Measurements from ENCODE around the gene RPLP2.

Gene RPLP2

GRCh38 chr11:766106-766935 is 43.4 kb upstream of the RPLP2 start:
- H3K9me3 ChIP-seq (ENCODE audit: control insufficient read depth in 2 of 2, low read length in 2 of 2): no peaks in the 10 kb centered on the region
- no peak overlapping the region for H3K27ac ChIP-seq (ENCODE audit: low read length)
- H3K4me1 ChIP-seq (ENCODE audit: control insufficient read depth, insufficient read depth, low read length): no peaks in the 10 kb centered on the region
- peaks cover 22 to 38% of the 10 kb centered on the region in 2 donors for H3K36me3 ChIP-seq (ENCODE audit: control insufficient read depth in 2 of 2, insufficient read depth in 2 of 2, low read length in 2 of 2)
- H3K27me3 ChIP-seq (ENCODE audit: control insufficient read depth in 1 of 2, insufficient read depth in 2 of 2, low read length in 2 of 2): no peaks in the 10 kb centered on the region
- H3K9ac ChIP-seq (ENCODE audit: low read length in 2 of 2): no peak overlapping the region
- H3K4me3 ChIP-seq (ENCODE audit: low read length in 2 of 2): no peak overlapping the region

- no peak overlapping the region for H3K9ac ChIP-seq (ENCODE audit: low read length in 2 of 2)
- H3K36me3 ChIP-seq (ENCODE audit: control insufficient read depth in 2 of 2, insufficient read depth in 2 of 2, low read length in 2 of 2): peaks cover 22 to 34% of the 10 kb centered on the region in 2 donors
- no peaks in the 10 kb centered on the region for H3K4me1 ChIP-seq (ENCODE audit: control insufficient read depth, insufficient read depth, low read length)
- H3K27me3 ChIP-seq (ENCODE audit: control insufficient read depth in 1 of 2, insufficient read depth in 2 of 2, low read length in 2 of 2): no peaks in the 10 kb centered on the region
- H3K9me3 ChIP-seq (ENCODE audit: control insufficient read depth in 2 of 2, low read length in 2 of 2): no peaks in the 10 kb centered on the region
- H3K4me3 ChIP-seq (ENCODE audit: low read length in 2 of 2): no peak overlapping the region
- no peak overlapping the region for H3K27ac ChIP-seq (ENCODE audit: low read length)
Measured at GRCh38 chr11:766936-767210, 42.9 kb upstream of the RPLP2 start.

GRCh38 chr11:767238-767637 is 42.5 kb upstream of the RPLP2 start:
- Histone ChIP-seq H3K4me1 (ENCODE audit: control insufficient read depth, insufficient read depth, low read length) (no peaks in the 10 kb centered on the region), H3K9ac (ENCODE audit: low read length in 2 of 2) (no peak overlapping the region), H3K36me3 (ENCODE audit: control insufficient read depth in 2 of 2, insufficient read depth in 2 of 2, low read length in 2 of 2) (peaks cover 22 to 33% of the 10 kb centered on the region in 2 donors), H3K27me3 (ENCODE audit: control insufficient read depth in 1 of 2, insufficient read depth in 2 of 2, low read length in 2 of 2) (no peaks in the 10 kb centered on the region), H3K27ac (ENCODE audit: low read length) (no peak overlapping the region), H3K4me3 (ENCODE audit: low read length in 2 of 2) (no peak overlapping the region), H3K9me3 (ENCODE audit: control insufficient read depth in 2 of 2, low read length in 2 of 2) (no peaks in the 10 kb centered on the region)

- Histone ChIP-seq H3K9ac (ENCODE audit: low read length in 2 of 2) (no peak overlapping the region), H3K27ac (ENCODE audit: low read length) (no peak overlapping the region), H3K36me3 (ENCODE audit: control insufficient read depth in 2 of 2, insufficient read depth in 2 of 2, low read length in 2 of 2) (peaks cover 13 to 20% of the 10 kb centered on the region in 2 donors)
Measured at GRCh38 chr11:769887-770641, 39.7 kb upstream of the RPLP2 start.

GRCh38 chr11:770642-771616 is 38.8 kb upstream of the RPLP2 start:
- Histone ChIP-seq H3K9me3 (ENCODE audit: control insufficient read depth in 2 of 2, low read length in 2 of 2) (no peaks in the 10 kb centered on the region), H3K4me3 (ENCODE audit: low read length in 2 of 2) (no peak overlapping the region), H3K36me3 (ENCODE audit: control insufficient read depth in 2 of 2, insufficient read depth in 2 of 2, low read length in 2 of 2) (peaks cover 13 to 19% of the 10 kb centered on the region in 2 donors), H3K27ac (ENCODE audit: low read length) (no peak overlapping the region), H3K4me1 (ENCODE audit: control insufficient read depth, insufficient read depth, low read length) (peaks cover 22% of the 10 kb centered on the region), H3K27me3 (ENCODE audit: control insufficient read depth in 1 of 2, insufficient read depth in 2 of 2, low read length in 2 of 2) (no peaks in the 10 kb centered on the region), H3K9ac (ENCODE audit: low read length in 2 of 2) (no peak overlapping the region)

More at GRCh38 chr11:769887-770641, 39.7 kb upstream of the RPLP2 start:
- Histone ChIP-seq H3K27me3 (ENCODE audit: control insufficient read depth in 1 of 2, insufficient read depth in 2 of 2, low read length in 2 of 2) (no peaks in the 10 kb centered on the region), H3K4me3 (ENCODE audit: low read length in 2 of 2) (no peak overlapping the region), H3K9me3 (ENCODE audit: control insufficient read depth in 2 of 2, low read length in 2 of 2) (no peaks in the 10 kb centered on the region), H3K4me1 (ENCODE audit: control insufficient read depth, insufficient read depth, low read length) (peaks cover 14% of the 10 kb centered on the region)

- H3K27me3 ChIP-seq (ENCODE audit: control insufficient read depth in 1 of 2, insufficient read depth in 2 of 2, low read length in 2 of 2): no peaks in the 10 kb centered on the region
- H3K4me3 ChIP-seq (ENCODE audit: low read length in 2 of 2): no peak overlapping the region
- H3K27ac ChIP-seq (ENCODE audit: low read length): no peak overlapping the region
- peaks cover 30% of the 10 kb centered on the region for H3K4me1 ChIP-seq (ENCODE audit: control insufficient read depth, insufficient read depth, low read length)
- H3K9ac ChIP-seq (ENCODE audit: low read length in 2 of 2): no peak overlapping the region
- peaks cover 7 to 17% of the 10 kb centered on the region in 2 donors for H3K36me3 ChIP-seq (ENCODE audit: control insufficient read depth in 2 of 2, insufficient read depth in 2 of 2, low read length in 2 of 2)
- no peaks in the 10 kb centered on the region for H3K9me3 ChIP-seq (ENCODE audit: control insufficient read depth in 2 of 2, low read length in 2 of 2)
Measured at GRCh38 chr11:771617-772204, 38.1 kb upstream of the RPLP2 start.

- peaks cover 6 to 11% of the 10 kb centered on the region in 2 donors for H3K36me3 ChIP-seq (ENCODE audit: control insufficient read depth in 2 of 2, insufficient read depth in 2 of 2, low read length in 2 of 2)
- H3K9ac ChIP-seq (ENCODE audit: low read length in 2 of 2): no peak overlapping the region
- no peaks in the 10 kb centered on the region for H3K27me3 ChIP-seq (ENCODE audit: control insufficient read depth in 1 of 2, insufficient read depth in 2 of 2, low read length in 2 of 2)
- peaks cover 32% of the 10 kb centered on the region for H3K4me1 ChIP-seq (ENCODE audit: control insufficient read depth, insufficient read depth, low read length)
- H3K9me3 ChIP-seq (ENCODE audit: control insufficient read depth in 2 of 2, low read length in 2 of 2): no peaks in the 10 kb centered on the region
- H3K27ac ChIP-seq (ENCODE audit: low read length): no peak overlapping the region
- no peak overlapping the region for H3K4me3 ChIP-seq (ENCODE audit: low read length in 2 of 2)
Measured at GRCh38 chr11:772429-773390, 37.1 kb upstream of the RPLP2 start.

- Histone ChIP-seq H3K9ac (ENCODE audit: low read length in 2 of 2) (no peak overlapping the region), H3K4me1 (ENCODE audit: control insufficient read depth, insufficient read depth, low read length) (peaks cover 38% of the 10 kb centered on the region), H3K9me3 (ENCODE audit: control insufficient read depth in 2 of 2, low read length in 2 of 2) (no peaks in the 10 kb centered on the region), H3K27me3 (ENCODE audit: control insufficient read depth in 1 of 2, insufficient read depth in 2 of 2, low read length in 2 of 2) (no peaks in the 10 kb centered on the region), H3K36me3 (ENCODE audit: control insufficient read depth in 2 of 2, insufficient read depth in 2 of 2, low read length in 2 of 2) (peaks cover 6 to 11% of the 10 kb centered on the region in 2 donors), H3K4me3 (ENCODE audit: low read length in 2 of 2) (no peak overlapping the region), H3K27ac (ENCODE audit: low read length) (no peak overlapping the region)
Measured at GRCh38 chr11:773425-773824, 36.3 kb upstream of the RPLP2 start.

GRCh38 chr11:773830-774229 is 35.9 kb upstream of the RPLP2 start:
- no peak overlapping the region for H3K27ac ChIP-seq (ENCODE audit: low read length)
- no peak overlapping the region for H3K4me3 ChIP-seq (ENCODE audit: low read length in 2 of 2)
- peaks cover 6 to 11% of the 10 kb centered on the region in 2 donors for H3K36me3 ChIP-seq (ENCODE audit: control insufficient read depth in 2 of 2, insufficient read depth in 2 of 2, low read length in 2 of 2)
- no peaks in the 10 kb centered on the region for H3K27me3 ChIP-seq (ENCODE audit: control insufficient read depth in 1 of 2, insufficient read depth in 2 of 2, low read length in 2 of 2)
- no peak overlapping the region for H3K9ac ChIP-seq (ENCODE audit: low read length in 2 of 2)
- no peaks in the 10 kb centered on the region for H3K9me3 ChIP-seq (ENCODE audit: control insufficient read depth in 2 of 2, low read length in 2 of 2)
- peaks cover 39% of the 10 kb centered on the region for H3K4me1 ChIP-seq (ENCODE audit: control insufficient read depth, insufficient read depth, low read length)

Data from stomach smooth muscle (tissue), 2 donors.